GM23338 (cell line): ENCODE measurements around the gene TRIAP1. TPM values are rescaled to one million over a fixed set of nuclear protein-coding genes. Genes with fewer than 3 reads are reported as not detected.

Experiments
- ATAC-seq: fragments of 200-7000 bp; cut with Tn5 transposase; 3 replicates; pipeline ENCODE4 v1.9.1; 2020
- DNase-seq: peaks from one replicate; pipeline ENCODE4 v3.0.0-alpha.2; 2015; ENCODE audit warnings: low spot score
- H2AFZ ChIP-seq: fragments of 200-600 bp; sonication (generic); 2 replicates; pipeline ENCODE4 v1.8.0; 2016; ENCODE audit warnings: antibody characterized with exemption, mild to moderate bottlenecking, moderate library complexity
- H3F3A ChIP-seq: fragments of 200-600 bp; sonication (generic); replicated peaks from 2 replicates; pipeline ENCODE4 v1.8.0; 2017; ENCODE audit warnings: antibody characterized with exemption, mixed run types, low read depth
- H3K27ac ChIP-seq: fragments of 200-600 bp; sonication (generic); 2 replicates; pipeline ENCODE4 v1.6.1; 2016; ENCODE audit warnings: low read depth
- H3K27me3 ChIP-seq: fragments of 200-600 bp; sonication (generic); 2 replicates; pipeline ENCODE4 v1.8.0; 2016; ENCODE audit warnings: mild to moderate bottlenecking, mixed run types, moderate library complexity; ENCODE audit not compliant: insufficient read depth
- H3K36me3 ChIP-seq: fragments of 200-600 bp; sonication (generic); 2 replicates; pipeline ENCODE4 v1.8.0; 2016; ENCODE audit warnings: mild to moderate bottlenecking; ENCODE audit not compliant: insufficient read depth
- H3K4me1 ChIP-seq: fragments of 200-600 bp; sonication (generic); 2 replicates; pipeline ENCODE4 v1.8.0; 2016; ENCODE audit warnings: mild to moderate bottlenecking, moderate library complexity; ENCODE audit not compliant: insufficient read depth
- H3K4me2 ChIP-seq: fragments of 200-600 bp; sonication (generic); 2 replicates; pipeline ENCODE4 v1.7.1; 2017; ENCODE audit warnings: mixed run types
- H3K4me3 ChIP-seq: fragments of 200-600 bp; sonication (generic); 2 replicates; pipeline ENCODE4 v1.6.1; 2016; ENCODE audit warnings: mixed run types
- H3K79me2 ChIP-seq: fragments of 200-600 bp; sonication (generic); replicated peaks from 2 replicates; pipeline ENCODE4 v1.8.0; 2017; ENCODE audit warnings: mild to moderate bottlenecking; ENCODE audit not compliant: insufficient read depth
- H3K9me2 ChIP-seq: fragments of 200-600 bp; sonication (generic); 2 replicates; pipeline ENCODE4 v1.8.0; 2017; ENCODE audit not compliant: insufficient read depth
- H4K20me1 ChIP-seq: fragments of 200-600 bp; sonication (generic); replicated peaks from 2 replicates; pipeline ENCODE4 v1.8.0; 2017; ENCODE audit warnings: mild to moderate bottlenecking; ENCODE audit not compliant: insufficient read depth
- H3K27ac Mint-ChIP-seq: 2 replicates; pipeline ENCODE4 v1.8.0; 2020; ENCODE audit warnings: inconsistent platforms, mild to moderate bottlenecking, moderate library complexity, mixed read lengths
- H3K27me3 Mint-ChIP-seq: 3 replicates; pipeline ENCODE4 v1.8.0; 2022; ENCODE audit warnings: low read depth, mild to moderate bottlenecking, moderate library complexity, mixed read lengths, inconsistent platforms; ENCODE audit not compliant: insufficient read depth, poor library complexity
- H3K36me3 Mint-ChIP-seq: 3 replicates; pipeline ENCODE4 v1.8.0; 2021; ENCODE audit warnings: low read depth, mild to moderate bottlenecking, inconsistent platforms, moderate library complexity, mixed read lengths
- H3K4me1 Mint-ChIP-seq: 3 replicates; pipeline ENCODE4 v1.8.0; 2020; ENCODE audit warnings: mild to moderate bottlenecking, inconsistent platforms, mixed read lengths
- H3K4me3 Mint-ChIP-seq: 3 replicates; pipeline ENCODE4 v1.8.0; 2021; ENCODE audit warnings: moderate library complexity, mild to moderate bottlenecking, inconsistent platforms, mixed read lengths
- H3K9me3 Mint-ChIP-seq: 3 replicates; pipeline ENCODE4 v1.8.0; 2020; ENCODE audit warnings: moderate library complexity, mild to moderate bottlenecking, inconsistent platforms, mixed read lengths
- CTCF ChIP-seq, 2 experiments: fragments of 200-600 bp in 1 of 2; sonication (generic) in 1 of 2; conservative IDR thresholded peaks; 2 replicates each; pipeline versions ENCODE4 v1.5.1 to v1.6.1; 2016 to 2017; ENCODE audit warnings: antibody characterized with exemption in 2 of 2, low read depth in 2 of 2, mild to moderate bottlenecking in 2 of 2, moderate library complexity in 1 of 2
- EZH2 ChIP-seq: fragments of 200-600 bp; sonication (generic); IDR thresholded peaks from one replicate; pipeline ENCODE4 v1.8.0; 2017; ENCODE audit warnings: antibody characterized with exemption, mild to moderate bottlenecking, low read depth; ENCODE audit not compliant: unreplicated experiment
- JUNB ChIP-seq: IDR thresholded peaks from one replicate; pipeline ENCODE4 v1.6.1; 2016; ENCODE audit warnings: antibody characterized with exemption; ENCODE audit not compliant: unreplicated experiment
- NANOG ChIP-seq: IDR thresholded peaks from 2 replicates; pipeline ENCODE4 v1.6.1; 2016; ENCODE audit warnings: antibody characterized with exemption, borderline replicate concordance
- POLR2AphosphoS5 ChIP-seq: IDR thresholded peaks from 2 replicates; pipeline ENCODE4 v1.6.1; 2016; ENCODE audit warnings: antibody characterized with exemption, low read depth
- STAT1 ChIP-seq: IDR thresholded peaks from one replicate; pipeline ENCODE4 v1.6.1; 2016; ENCODE audit warnings: antibody characterized with exemption; ENCODE audit not compliant: unreplicated experiment
- ZNF114 ChIP-seq: fragments of 250-450 bp; sonication (Bioruptor Pico); IDR thresholded peaks from 2 replicates; pipeline ENCODE4 v1.5.0; 2020; ENCODE audit warnings: mild to moderate bottlenecking, moderate library complexity
- ZNF331 ChIP-seq: fragments of 250-450 bp; sonication (Bioruptor Pico); IDR thresholded peaks from 2 replicates; pipeline ENCODE4 v1.5.0; 2020; ENCODE audit warnings: low read depth, mild to moderate bottlenecking, moderate library complexity
- polyA plus RNA-seq: library from polyadenylated mRNA; unstranded; fragments of >200 nt; fragmentation: Nextera tagmentation; extraction: Ambion mirVana; gene quantifications from 2 replicates; pipeline ENCODE4 v1.2.1, GENCODE V29; 2016
- total RNA-seq: library from RNA; depleted of rRNA; stranded (reverse); fragments of >200 nt; shearing (Covaris generic); gene quantifications from 2 replicates; pipeline ENCODE4 v1.2.3, GENCODE V29; 2014
- TF ChIP-seq, protein P1 (sequence below): IDR thresholded peaks from 2 replicates; pipeline ENCODE4 v1.6.1; 2016; ENCODE audit warnings: antibody characterized with exemption

Gene TRIAP1
- total and polyA plus RNA-seq, 2 experiments from 2014 or later, result 53.4 to 94.2 TPM

DNA sequence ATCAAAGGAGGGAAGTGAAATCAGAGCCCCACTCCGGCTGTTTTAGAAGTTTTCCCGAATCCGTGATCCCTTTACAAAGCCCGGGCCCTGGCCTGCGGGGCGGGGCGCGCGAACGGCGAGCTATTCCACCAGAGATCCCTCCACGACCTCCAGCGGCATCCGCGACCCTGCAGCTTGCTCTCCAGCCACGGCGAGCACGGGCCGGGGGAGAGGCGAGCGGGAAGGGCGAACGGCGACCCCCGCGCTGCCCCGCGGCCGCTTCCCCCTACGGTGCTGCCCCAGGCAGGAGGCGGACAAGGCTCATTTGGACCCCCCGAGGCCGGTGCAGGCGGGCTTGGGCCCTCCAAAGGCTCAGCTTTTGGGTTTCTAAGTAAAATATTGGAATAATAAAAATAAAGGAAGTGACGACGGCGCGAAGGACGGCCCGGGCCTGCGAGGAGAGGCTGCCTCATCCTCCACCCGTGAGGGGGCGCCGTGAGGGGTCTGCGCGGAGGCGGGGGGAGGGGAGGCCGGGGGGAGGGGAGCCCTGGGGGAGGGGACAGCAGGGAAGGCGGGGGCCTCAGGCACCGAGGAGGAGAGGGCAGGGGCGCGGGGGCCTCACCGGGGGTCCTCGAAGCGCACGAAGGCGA, 22.8 kb upstream of the TRIAP1 start:
- 0 out of 2 replicates have a peak, but pooled peaks cover 2% of the 10 kb centered on the region for H3K27me3 ChIP-seq
- Mint-ChIP-seq H3K9me3 (no peaks in the 10 kb centered on the region), H3K36me3 (peaks cover 44% of the 10 kb centered on the region), H3K4me3 (peak overlapping the region; percentile 96), H3K27ac (peak overlapping the region; percentile 86), H3K27me3 (peaks cover 9% of the 10 kb centered on the region), H3K4me1 (peaks cover 24% of the 10 kb centered on the region)
- peaks cover 35% of the 10 kb centered on the region for H3F3A ChIP-seq
- ATAC-seq (peak; percentile 13), DNase-seq (no peak)
- peaks cover 51% of the 10 kb centered on the region for H3K79me2 ChIP-seq
- no peaks in the 10 kb centered on the region for H3K9me2 ChIP-seq
- H3K4me2 ChIP-seq, result peak overlapping the region; percentile 88
- H3K4me1 ChIP-seq, result peaks cover 10% of the 10 kb centered on the region; the same call in 1 of the 2 replicates
- H2AFZ ChIP-seq, result no peak overlapping the region
- TF ChIP-seq CTCF (conservative IDR thresholded peaks at IDR 0.05; ENCODE audit: low read depth in 2 of 2), result peak in 1 of 2 experiments; percentile 24; a peak in 2 of 4 replicates
- TF ChIP-seq, protein P1, sequence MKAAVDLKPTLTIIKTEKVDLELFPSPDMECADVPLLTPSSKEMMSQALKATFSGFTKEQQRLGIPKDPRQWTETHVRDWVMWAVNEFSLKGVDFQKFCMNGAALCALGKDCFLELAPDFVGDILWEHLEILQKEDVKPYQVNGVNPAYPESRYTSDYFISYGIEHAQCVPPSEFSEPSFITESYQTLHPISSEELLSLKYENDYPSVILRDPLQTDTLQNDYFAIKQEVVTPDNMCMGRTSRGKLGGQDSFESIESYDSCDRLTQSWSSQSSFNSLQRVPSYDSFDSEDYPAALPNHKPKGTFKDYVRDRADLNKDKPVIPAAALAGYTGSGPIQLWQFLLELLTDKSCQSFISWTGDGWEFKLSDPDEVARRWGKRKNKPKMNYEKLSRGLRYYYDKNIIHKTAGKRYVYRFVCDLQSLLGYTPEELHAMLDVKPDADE, result no peak
- peaks cover 40% of the 10 kb centered on the region for H4K20me1 ChIP-seq
- H3K4me3 ChIP-seq, result peak overlapping the region; percentile 77
- peaks cover 21% of the 10 kb centered on the region for H3K36me3 ChIP-seq
- H3K27ac ChIP-seq, result peak overlapping the region; percentile 87

GRCh38 chr12:120468325-120468820, 22.2 kb upstream of the TRIAP1 start:
- H3K4me3 ChIP-seq, result peak overlapping the region; percentile 77
- peaks cover 10% of the 10 kb centered on the region; the same call in 1 of the 2 replicates for H3K4me1 ChIP-seq
- H3K27ac ChIP-seq, result peak overlapping the region; percentile 87
- no peaks in the 10 kb centered on the region for H3K9me2 ChIP-seq
- Mint-ChIP-seq H3K27ac (peak overlapping the region; percentile 86), H3K27me3 (peaks cover 10% of the 10 kb centered on the region), H3K36me3 (peaks cover 50% of the 10 kb centered on the region), H3K4me1 (peaks cover 21% of the 10 kb centered on the region), H3K9me3 (no peaks in the 10 kb centered on the region), H3K4me3 (peak overlapping the region; percentile 96)
- DNase-seq (peak; percentile 76), ATAC-seq (peak; percentile 8)
- H3F3A ChIP-seq, result peaks cover 40% of the 10 kb centered on the region
- TF ChIP-seq JUNB, result no peak
- no peak overlapping the region for H2AFZ ChIP-seq
- peak overlapping the region; percentile 88 for H3K4me2 ChIP-seq
- H3K79me2 ChIP-seq, result peaks cover 57% of the 10 kb centered on the region
- H3K27me3 ChIP-seq, result 0 out of 2 replicates have a peak, but pooled peaks cover 2% of the 10 kb centered on the region
- peaks cover 40% of the 10 kb centered on the region for H4K20me1 ChIP-seq
- peaks cover 27% of the 10 kb centered on the region for H3K36me3 ChIP-seq

GRCh38 chr12:120467439-120467838, 21.3 kb upstream of the TRIAP1 start:
- Histone ChIP-seq H3K4me1 (peaks cover 10% of the 10 kb centered on the region; the same call in 1 of the 2 replicates), H3K4me3 (peak overlapping the region; percentile 26), H4K20me1 (peaks cover 47% of the 10 kb centered on the region), H3K27ac (peak overlapping the region; percentile 79), H2AFZ (no peak overlapping the region), H3F3A (peaks cover 47% of the 10 kb centered on the region), H3K9me2 (no peaks in the 10 kb centered on the region), H3K36me3 (peaks cover 36% of the 10 kb centered on the region), H3K4me2 (0 out of 2 replicates have a peak overlapping the region, but pooled peaks have one; percentile 65), H3K27me3 (0 out of 2 replicates have a peak, but pooled peaks cover 2% of the 10 kb centered on the region), H3K79me2 (peaks cover 57% of the 10 kb centered on the region)
- no peak overlapping the region for H3K27ac Mint-ChIP-seq
- H3K4me1 Mint-ChIP-seq, result peaks cover 21% of the 10 kb centered on the region
- peak overlapping the region; percentile 96; the same call in 2 of the 3 replicates for H3K4me3 Mint-ChIP-seq
- peaks cover 59% of the 10 kb centered on the region for H3K36me3 Mint-ChIP-seq
- no peaks in the 10 kb centered on the region for H3K9me3 Mint-ChIP-seq
- DNase-seq (no peak), ATAC-seq (no peak)
- peaks cover 10% of the 10 kb centered on the region for H3K27me3 Mint-ChIP-seq
- TF ChIP-seq ZNF114 (CRISPR knock-in tag) (no peak), POLR2AphosphoS5 (no peak), NANOG (no peak), EZH2 (no peak), STAT1 (no peak), ZNF331 (CRISPR knock-in tag) (no peak), CTCF (conservative IDR thresholded peaks at IDR 0.05; ENCODE audit: low read depth in 2 of 2) (no peak)
- TF ChIP-seq, protein P1, result no peak
